PFSK-1 (cell line): ENCODE results near the gene PCDHA6.

Source experiments
- FOXP2 ChIP-seq: optimal IDR thresholded peaks from 2 replicates; pipeline ENCODE3; 2011; ENCODE audit warnings: borderline replicate concordance, control low read depth, inconsistent platforms; ENCODE audit not compliant: insufficient read depth; ENCODE audit errors: extremely low read length, extremely low read depth
- POLR2AphosphoS5 ChIP-seq: IDR thresholded peaks from 2 replicates; pipeline ENCODE4 v1.6.1; 2012; ENCODE audit warnings: low read depth, mild to moderate bottlenecking, control low read depth, low read length, moderate library complexity
- SIN3A ChIP-seq: IDR thresholded peaks from 2 replicates; pipeline ENCODE4 v1.6.1; 2012; ENCODE audit warnings: mild to moderate bottlenecking, low read length, moderate library complexity, borderline replicate concordance; ENCODE audit not compliant: insufficient read depth
- TAF1 ChIP-seq: IDR thresholded peaks from 2 replicates; pipeline ENCODE4 v1.6.1; 2012; ENCODE audit warnings: low read length, control low read depth, borderline replicate concordance; ENCODE audit not compliant: insufficient read depth
- TF ChIP-seq, protein P1 (sequence below), 2 experiments: IDR thresholded peaks; 2 replicates each; pipeline versions ENCODE4 v1.6.1 to v1.8.0; 2011 to 2012; ENCODE audit warnings: low read depth in 2 of 2, low read length in 2 of 2, control low read depth in 1 of 2, inconsistent platforms in 1 of 2, mild to moderate bottlenecking in 1 of 2, moderate library complexity in 1 of 2; ENCODE audit not compliant: insufficient read depth in 1 of 2

PCDHA6 gene

GRCh38 chr5:140822281-140822629 is 5.5 kb upstream of the PCDHA6 start:
- no peak for TF ChIP-seq FOXP2

- TF ChIP-seq FOXP2 (no peak), POLR2AphosphoS5 (no peak), TAF1 (no peak), SIN3A (no peak)
- TF ChIP-seq, protein P1, sequence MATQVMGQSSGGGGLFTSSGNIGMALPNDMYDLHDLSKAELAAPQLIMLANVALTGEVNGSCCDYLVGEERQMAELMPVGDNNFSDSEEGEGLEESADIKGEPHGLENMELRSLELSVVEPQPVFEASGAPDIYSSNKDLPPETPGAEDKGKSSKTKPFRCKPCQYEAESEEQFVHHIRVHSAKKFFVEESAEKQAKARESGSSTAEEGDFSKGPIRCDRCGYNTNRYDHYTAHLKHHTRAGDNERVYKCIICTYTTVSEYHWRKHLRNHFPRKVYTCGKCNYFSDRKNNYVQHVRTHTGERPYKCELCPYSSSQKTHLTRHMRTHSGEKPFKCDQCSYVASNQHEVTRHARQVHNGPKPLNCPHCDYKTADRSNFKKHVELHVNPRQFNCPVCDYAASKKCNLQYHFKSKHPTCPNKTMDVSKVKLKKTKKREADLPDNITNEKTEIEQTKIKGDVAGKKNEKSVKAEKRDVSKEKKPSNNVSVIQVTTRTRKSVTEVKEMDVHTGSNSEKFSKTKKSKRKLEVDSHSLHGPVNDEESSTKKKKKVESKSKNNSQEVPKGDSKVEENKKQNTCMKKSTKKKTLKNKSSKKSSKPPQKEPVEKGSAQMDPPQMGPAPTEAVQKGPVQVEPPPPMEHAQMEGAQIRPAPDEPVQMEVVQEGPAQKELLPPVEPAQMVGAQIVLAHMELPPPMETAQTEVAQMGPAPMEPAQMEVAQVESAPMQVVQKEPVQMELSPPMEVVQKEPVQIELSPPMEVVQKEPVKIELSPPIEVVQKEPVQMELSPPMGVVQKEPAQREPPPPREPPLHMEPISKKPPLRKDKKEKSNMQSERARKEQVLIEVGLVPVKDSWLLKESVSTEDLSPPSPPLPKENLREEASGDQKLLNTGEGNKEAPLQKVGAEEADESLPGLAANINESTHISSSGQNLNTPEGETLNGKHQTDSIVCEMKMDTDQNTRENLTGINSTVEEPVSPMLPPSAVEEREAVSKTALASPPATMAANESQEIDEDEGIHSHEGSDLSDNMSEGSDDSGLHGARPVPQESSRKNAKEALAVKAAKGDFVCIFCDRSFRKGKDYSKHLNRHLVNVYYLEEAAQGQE (IDR thresholded peaks at IDR 0.05; ENCODE audit: insufficient read depth in 1 of 2, low read depth in 2 of 2, low read length in 2 of 2), result no peak
These were observed 4.3 kb upstream of the PCDHA6 start for GRCh38 chr5:140823475-140823874.

- TF ChIP-seq POLR2AphosphoS5, result no peak
These were observed 590 bp downstream of the PCDHA6 start for GRCh38 chr5:140828362-140828737.

DNA sequence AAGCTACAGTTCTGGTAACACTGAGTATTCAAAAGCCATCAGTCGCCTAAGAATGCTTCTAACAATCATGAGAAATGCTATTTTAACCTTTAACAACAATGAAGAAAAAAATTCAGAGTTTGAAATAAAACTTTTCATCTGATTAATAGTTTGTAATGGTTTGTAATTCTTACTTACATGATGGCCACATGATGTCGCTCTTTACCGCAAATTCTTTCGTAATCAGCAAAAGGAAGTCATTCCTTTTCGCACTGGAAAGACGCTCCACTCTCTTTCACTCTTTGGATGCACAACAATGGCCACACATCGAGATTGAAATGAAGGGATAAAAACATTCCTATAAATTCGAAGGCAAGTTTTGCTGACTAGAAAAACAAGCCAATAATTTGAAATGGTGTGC is 6.2 kb downstream of the PCDHA6 start, which contains the start of gene PCDHA7:
TSS of gene PCDHA7 (plus strand) at position 277 of the 400 bp plus-strand sequence. CDS start at position 392, 115 bp downstream.
- no peak for TF ChIP-seq POLR2AphosphoS5
- TF ChIP-seq TAF1, result no peak
- no peak for TF ChIP-seq SIN3A
- TF ChIP-seq FOXP2, result no peak
- TF ChIP-seq, protein P1 (IDR thresholded peaks at IDR 0.05; ENCODE audit: insufficient read depth in 1 of 2, low read depth in 2 of 2, low read length in 2 of 2), result no peak

- TF ChIP-seq TAF1 (no peak), POLR2AphosphoS5 (no peak), SIN3A (no peak), FOXP2 (no peak)
- TF ChIP-seq, protein P1 (IDR thresholded peaks at IDR 0.05; ENCODE audit: insufficient read depth in 1 of 2, low read depth in 2 of 2, low read length in 2 of 2), result no peak
These were observed 8.1 kb downstream of the PCDHA6 start for GRCh38 chr5:140835622-140836510.

DNA sequence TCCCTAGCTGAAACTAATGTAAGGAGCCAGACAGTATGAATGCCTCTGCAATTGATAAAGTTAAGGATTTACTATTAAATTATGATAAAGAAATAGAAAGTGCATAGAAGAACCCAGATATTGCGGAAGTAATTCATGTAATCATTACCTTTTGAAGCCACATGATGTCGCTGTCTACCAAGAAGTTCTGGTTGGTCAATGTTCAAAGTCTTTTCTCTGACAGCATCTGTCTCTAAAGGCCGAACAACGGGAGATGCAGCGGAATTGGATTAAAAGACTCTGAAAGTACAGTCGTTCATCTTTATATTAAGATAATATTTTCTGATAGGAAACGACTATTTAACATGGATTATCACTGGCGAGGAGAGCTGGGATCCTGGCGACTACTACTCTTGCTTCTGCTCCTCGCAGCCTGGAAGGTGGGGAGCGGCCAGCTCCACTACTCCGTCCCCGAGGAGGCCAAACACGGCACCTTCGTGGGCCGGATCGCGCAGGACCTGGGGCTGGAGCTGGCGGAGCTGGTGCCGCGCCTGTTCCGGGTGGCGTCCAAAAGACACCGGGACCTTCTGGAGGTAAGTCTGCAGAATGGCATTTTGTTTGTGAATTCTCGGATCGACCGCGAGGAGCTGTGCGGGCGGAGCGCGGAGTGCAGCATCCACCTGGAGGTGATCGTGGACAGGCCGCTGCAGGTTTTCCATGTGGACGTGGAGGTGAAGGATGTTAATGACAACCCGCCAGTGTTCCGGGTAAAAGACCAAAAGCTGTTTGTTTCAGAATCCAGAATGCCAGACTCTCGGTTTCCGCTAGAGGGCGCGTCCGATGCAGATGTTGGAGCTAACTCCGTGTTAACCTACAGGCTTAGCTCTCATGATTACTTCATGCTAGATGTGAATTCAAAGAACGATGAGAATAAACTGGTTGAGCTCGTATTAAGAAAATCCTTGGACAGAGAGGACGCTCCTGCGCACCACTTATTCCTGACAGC is 13.5 kb downstream of the PCDHA6 start, which contains the start of gene PCDHA8:
TSS of gene PCDHA8 (plus strand) at position 210 of the 985 bp plus-strand sequence. CDS start at position 345, 135 bp downstream.
- TF ChIP-seq, protein P1 (IDR thresholded peaks at IDR 0.05; ENCODE audit: insufficient read depth in 1 of 2, low read depth in 2 of 2, low read length in 2 of 2), result no peak
- TF ChIP-seq FOXP2 (no peak), TAF1 (no peak), SIN3A (no peak), POLR2AphosphoS5 (no peak)
